Ovary (tissue), 3 donors: ENCODE results near the gene TP53.

ENCODE experiments used
- CTCF ChIP-seq, 3 donors: fragments of 450-650 bp in 2 of 3; fragments of 200-600 bp in 1 of 3; IDR thresholded peaks; one replicate each; pipeline versions ENCODE4 v1.5.1 to v1.8.0; 2016 to 2022; ENCODE audit warnings: antibody characterized with exemption in 3 of 3, mild to moderate bottlenecking in 1 of 3
- EP300 ChIP-seq: sonication (generic); formaldehyde crosslinking; IDR thresholded peaks from one replicate; pipeline ENCODE4 v1.6.1; 2017; ENCODE audit warnings: antibody characterized with exemption
- POLR2A ChIP-seq: fragments of 450-650 bp; IDR thresholded peaks from one replicate; pipeline ENCODE4 v1.6.1; 2017; ENCODE audit warnings: antibody characterized with exemption, mild to moderate bottlenecking, moderate library complexity
- donor health status: DM: no; HTN: no; CAD: no.

- TF ChIP-seq CTCF (IDR thresholded peaks at IDR 0.05) (no peak), POLR2A (no peak), EP300 (no peak)
Observed at GRCh38 chr17:7713782-7714181, 26.5 kb upstream of the TP53 start.
